Adrenal gland (tissue), 5 donors: ENCODE data around the gene OXGR1.
A peak's percentile ranks its signal among the peaks of the same experiment; 100 is the strongest.

Experiments
- CTCF ChIP-seq, 6 experiments: fragments of 450-650 bp in 4 of 6; fragments of 200-600 bp in 2 of 6; sonication (generic) in 1 of 6; IDR thresholded peaks; 1 replicate in 5 of 6; 2 replicates in 1 of 6; pipeline versions ENCODE4 v1.5.1 to v1.8.0; 2016 to 2021; ENCODE audit warnings: antibody characterized with exemption in 6 of 6, mild to moderate bottlenecking in 2 of 6, moderate library complexity in 1 of 6
- POLR2A ChIP-seq, 2 donors: fragments of 450-650 bp; IDR thresholded peaks; one replicate each; pipeline ENCODE4 v1.6.1; 2017; ENCODE audit warnings: antibody characterized with exemption in 2 of 2, mild to moderate bottlenecking in 2 of 2, moderate library complexity in 1 of 2
- donor health status: DM: no; HTN: no; CAD: no.

- TF ChIP-seq POLR2A (IDR thresholded peaks at IDR 0.05): no peak
- TF ChIP-seq CTCF (IDR thresholded peaks at IDR 0.05): peak; percentile 76 to 92 (median 85)
These were observed 34.4 kb upstream of the OXGR1 start for GRCh38 chr13:97028441-97029299.
